GM12878 (cell line): ENCODE measurements around the gene BCL2L12. TPM values are rescaled to one million over a fixed set of nuclear protein-coding genes. Genes with fewer than 3 reads are reported as not detected.
A peak's percentile ranks its signal among the peaks of the same experiment; 100 is the strongest.

Source experiments
- BCL3 ChIP-seq: IDR thresholded peaks from 2 replicates; pipeline ENCODE4 v1.6.1; 2011; ENCODE audit warnings: borderline replicate concordance, low read depth, mild to moderate bottlenecking, moderate library complexity, low read length; ENCODE audit not compliant: insufficient read depth, poor library complexity, severe bottlenecking
- CBFB ChIP-seq: IDR thresholded peaks from 2 replicates; pipeline ENCODE4 v1.6.1; 2016; ENCODE audit warnings: antibody characterized with exemption, low read depth
- CTCF ChIP-seq, 3 experiments: IDR thresholded peaks in 2 of 3; conservative IDR thresholded peaks in 1 of 3; 2 replicates each; pipeline ENCODE4 v1.5.1; 2011; ENCODE audit warnings: low read depth in 3 of 3, low read length in 3 of 3, mild to moderate bottlenecking in 3 of 3, control low read depth in 2 of 3, moderate library complexity in 2 of 3, inconsistent platforms in 1 of 3, mixed read lengths in 1 of 3; ENCODE audit not compliant: control insufficient read depth in 2 of 3, insufficient read depth in 1 of 3; ENCODE audit errors: extremely low read depth in 1 of 3
- FOXM1 ChIP-seq: IDR thresholded peaks from 2 replicates; pipeline ENCODE4 v1.6.1; 2012; ENCODE audit warnings: low read depth, mild to moderate bottlenecking, inconsistent platforms, low read length, moderate library complexity
- IKZF1 ChIP-seq: fragments of 450-650 bp; conservative IDR thresholded peaks from 2 replicates; pipeline ENCODE4 v1.6.1; 2017; ENCODE audit warnings: antibody characterized with exemption, mild to moderate bottlenecking
- MEF2A ChIP-seq: IDR thresholded peaks from 2 replicates; pipeline ENCODE4 v1.6.1; 2011; ENCODE audit warnings: low read depth, mild to moderate bottlenecking, low read length, moderate library complexity; ENCODE audit not compliant: insufficient read depth
- NFIC ChIP-seq: IDR thresholded peaks from 2 replicates; pipeline ENCODE4 v1.6.1; 2012; ENCODE audit warnings: low read depth, mild to moderate bottlenecking, inconsistent platforms, low read length, moderate library complexity
- NR2F1 ChIP-seq: fragments of 450-650 bp; conservative IDR thresholded peaks from 2 replicates; pipeline ENCODE4 v1.6.1; 2017; ENCODE audit warnings: mild to moderate bottlenecking
- RAD21 ChIP-seq: IDR thresholded peaks from 2 replicates; pipeline ENCODE4 v1.6.1; 2011; ENCODE audit warnings: mild to moderate bottlenecking, low read depth, low read length, moderate library complexity; ENCODE audit not compliant: insufficient read depth
- SIX5 ChIP-seq: IDR thresholded peaks from 2 replicates; pipeline ENCODE4 v1.6.1; 2011; ENCODE audit warnings: mild to moderate bottlenecking, low read depth, low read length, moderate library complexity; ENCODE audit not compliant: severe bottlenecking
- SMARCA5 ChIP-seq: fragments of 450-650 bp; IDR thresholded peaks from 2 replicates; pipeline ENCODE4 v1.6.1; 2017; ENCODE audit warnings: mild to moderate bottlenecking
- SMC3 ChIP-seq: IDR thresholded peaks from 2 replicates; pipeline ENCODE4 v1.6.1; 2011; ENCODE audit warnings: low read length, improper control_type of control experiment, borderline replicate concordance
- STAT3 ChIP-seq: IDR thresholded peaks from 2 replicates; pipeline ENCODE4 v1.6.1; 2011; ENCODE audit warnings: low read depth, low read length, improper control_type of control experiment
- TBL1XR1 ChIP-seq: IDR thresholded peaks from 2 replicates; pipeline ENCODE4 v1.6.1; 2012; ENCODE audit warnings: low read depth, low read length, improper control_type of control experiment
- TCF3 ChIP-seq: IDR thresholded peaks from 2 replicates; pipeline ENCODE4 v1.6.1; 2012; ENCODE audit warnings: low read depth, mild to moderate bottlenecking, low read length, borderline replicate concordance; ENCODE audit not compliant: insufficient read depth
- YY1 ChIP-seq: IDR thresholded peaks from 2 replicates; pipeline ENCODE4 v1.6.1; 2011; ENCODE audit warnings: low read depth, mild to moderate bottlenecking, low read length
- ZNF217 ChIP-seq: fragments of 450-650 bp; IDR thresholded peaks from 2 replicates; pipeline ENCODE4 v1.6.1; 2017; ENCODE audit warnings: antibody characterized with exemption, mild to moderate bottlenecking
- polyA plus RNA-seq, 11 experiments: library from polyadenylated mRNA; depleted of rRNA in 4 of 11; unstranded in 6 of 11; stranded (reverse) in 5 of 11; fragments of >200 nt; fragmentation: Nextera tagmentation in 4 of 11; fragmentation: Illumina TruSeq in 1 of 11; extraction: Ambion mirVana in 4 of 11; extraction: Trizol in 1 of 11; gene quantifications; 1 replicate in 1 of 11; 2 replicates in 10 of 11; pipeline versions ENCODE4 v1.2.1 to v1.2.3, GENCODE V29; 2011 to 2016; ENCODE audit warnings: inconsistent platforms in 2 of 11, missing spikeins in 2 of 11, low read depth in 1 of 11
- total RNA-seq, 4 experiments: library from RNA; depleted of rRNA in 3 of 4; stranded (reverse); fragments of >200 nt in 3 of 4; fragmentation: Illumina TruSeq in 1 of 4; extraction: Trizol in 1 of 4; gene quantifications; 2 replicates each; pipeline versions ENCODE4 v1.2.1 to v1.2.3, GENCODE V29; 2013 to 2021
- TF ChIP-seq, protein P1 (sequence below): fragments of 450-650 bp; IDR thresholded peaks from 2 replicates; pipeline ENCODE4 v1.6.1; 2017; ENCODE audit warnings: mild to moderate bottlenecking
- TF ChIP-seq, protein P2 (sequence below): IDR thresholded peaks from 2 replicates; pipeline ENCODE4 v1.6.1; 2012; ENCODE audit warnings: low read length, inconsistent platforms

Gene BCL2L12
- total and polyA plus RNA-seq, 10 of the 15 experiments (the other 5 are each of a cell fraction or from before 2014, with no cell fraction given), result 1.8 to 143 (median 50.4) TPM

DNA sequence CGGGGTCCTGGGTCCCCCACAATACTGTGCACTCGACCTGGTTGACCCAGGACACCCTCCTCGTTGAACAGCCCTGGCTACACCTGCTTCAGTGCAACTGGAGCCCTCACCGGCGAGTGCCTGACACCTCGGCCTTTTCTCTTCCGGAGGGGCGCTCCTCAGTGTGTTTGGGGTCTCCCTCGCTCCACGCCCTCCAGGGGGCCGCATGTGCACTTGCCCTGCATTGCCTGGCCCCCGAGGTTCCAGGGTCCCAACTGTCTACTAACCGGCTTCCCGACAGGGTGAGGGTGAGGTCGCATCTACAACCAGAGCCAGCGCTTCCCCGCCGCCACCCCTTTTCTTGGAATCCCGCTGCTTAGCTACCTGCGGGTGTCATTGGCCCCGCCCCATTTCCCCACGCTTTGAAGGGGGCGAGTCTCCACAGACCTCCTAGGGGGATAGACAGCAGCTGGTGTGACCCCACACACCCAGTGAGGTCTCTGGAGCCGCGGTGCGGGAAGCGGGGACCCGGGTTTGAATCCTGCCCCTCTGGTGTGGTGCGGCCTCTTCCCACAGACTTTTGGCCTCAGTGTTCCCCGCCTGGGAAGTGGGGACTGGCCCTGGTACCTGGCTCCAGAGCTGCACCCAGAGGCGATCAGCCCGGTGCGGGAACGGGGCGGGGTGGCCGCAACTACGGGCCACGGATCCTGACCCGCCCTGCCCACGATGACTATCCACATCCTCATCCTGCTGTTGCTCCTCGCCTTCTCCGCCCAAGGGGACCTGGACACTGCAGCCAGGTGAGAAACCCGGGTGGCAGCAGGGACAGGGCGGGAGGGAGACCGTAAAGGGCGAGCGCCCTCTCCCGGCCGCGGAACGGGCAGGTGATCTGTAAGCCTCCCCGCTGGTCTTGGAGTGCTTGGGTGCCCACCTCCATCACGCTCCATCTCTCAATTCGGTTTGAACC lies 23.7 kb downstream of the BCL2L12 start, which contains the start of gene ADM5 (continued):
- TF ChIP-seq BCL3 (peak; percentile 18), SIX5 (no peak), SMC3 (no peak), NFIC (no peak), MEF2A (no peak), TBL1XR1 (no peak), ZNF217 (no peak), CBFB (peak; percentile 12; the same call in 1 of the 2 replicates), FOXM1 (0 out of 2 replicates have a peak, but pooled peaks have one; percentile 3), SMARCA5 (no peak), TCF3 (no peak), RAD21 (0 out of 2 replicates have a peak, but pooled peaks have one; percentile 26), STAT3 (no peak), IKZF1 (no peak), CTCF (IDR thresholded peaks at IDR 0.05 in 2 of 3, conservative IDR thresholded peaks at IDR 0.05 in 1 of 3; ENCODE audit: control insufficient read depth in 2 of 3, extremely low read depth in 1 of 3, insufficient read depth in 1 of 3, low read depth in 3 of 3, low read length in 3 of 3) (peak; percentile 35 to 53 (median 36); a peak in 5 of 6 replicates), NR2F1 (no peak), YY1 (no peak)
- TF ChIP-seq, protein P1, sequence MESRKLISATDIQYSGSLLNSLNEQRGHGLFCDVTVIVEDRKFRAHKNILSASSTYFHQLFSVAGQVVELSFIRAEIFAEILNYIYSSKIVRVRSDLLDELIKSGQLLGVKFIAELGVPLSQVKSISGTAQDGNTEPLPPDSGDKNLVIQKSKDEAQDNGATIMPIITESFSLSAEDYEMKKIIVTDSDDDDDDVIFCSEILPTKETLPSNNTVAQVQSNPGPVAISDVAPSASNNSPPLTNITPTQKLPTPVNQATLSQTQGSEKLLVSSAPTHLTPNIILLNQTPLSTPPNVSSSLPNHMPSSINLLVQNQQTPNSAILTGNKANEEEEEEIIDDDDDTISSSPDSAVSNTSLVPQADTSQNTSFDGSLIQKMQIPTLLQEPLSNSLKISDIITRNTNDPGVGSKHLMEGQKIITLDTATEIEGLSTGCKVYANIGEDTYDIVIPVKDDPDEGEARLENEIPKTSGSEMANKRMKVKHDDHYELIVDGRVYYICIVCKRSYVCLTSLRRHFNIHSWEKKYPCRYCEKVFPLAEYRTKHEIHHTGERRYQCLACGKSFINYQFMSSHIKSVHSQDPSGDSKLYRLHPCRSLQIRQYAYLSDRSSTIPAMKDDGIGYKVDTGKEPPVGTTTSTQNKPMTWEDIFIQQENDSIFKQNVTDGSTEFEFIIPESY, result no peak
- TF ChIP-seq, protein P2, sequence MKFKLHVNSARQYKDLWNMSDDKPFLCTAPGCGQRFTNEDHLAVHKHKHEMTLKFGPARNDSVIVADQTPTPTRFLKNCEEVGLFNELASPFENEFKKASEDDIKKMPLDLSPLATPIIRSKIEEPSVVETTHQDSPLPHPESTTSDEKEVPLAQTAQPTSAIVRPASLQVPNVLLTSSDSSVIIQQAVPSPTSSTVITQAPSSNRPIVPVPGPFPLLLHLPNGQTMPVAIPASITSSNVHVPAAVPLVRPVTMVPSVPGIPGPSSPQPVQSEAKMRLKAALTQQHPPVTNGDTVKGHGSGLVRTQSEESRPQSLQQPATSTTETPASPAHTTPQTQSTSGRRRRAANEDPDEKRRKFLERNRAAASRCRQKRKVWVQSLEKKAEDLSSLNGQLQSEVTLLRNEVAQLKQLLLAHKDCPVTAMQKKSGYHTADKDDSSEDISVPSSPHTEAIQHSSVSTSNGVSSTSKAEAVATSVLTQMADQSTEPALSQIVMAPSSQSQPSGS, result no peak
